ENCODE measurements around the gene STAT2. TPM values are rescaled to one million over a fixed set of nuclear protein-coding genes. Genes with fewer than 3 reads are reported as not detected.
A peak's percentile ranks its signal among the peaks of the same experiment; 100 is the strongest.

STAT2 gene
- total and polyA plus RNA-seq, 2 of the 13 experiments (the other 11 are each of a cell fraction or from before 2014, with no cell fraction given) = 43.5 to 84.6 TPM

GRCh38 chr12:56333679-56334489, 26.0 kb downstream of the STAT2 start, which contains the start of gene PAN2 (continued):
- TF ChIP-seq ZNF687 (CRISPR knock-in tag; IDR thresholded peaks at IDR 0.05) = peak; percentile 89
- 0 out of 2 replicates have a peak, but pooled peaks have one; percentile 45 for TF ChIP-seq HDAC1 (CRISPR knock-in tag; IDR thresholded peaks at IDR 0.05)
- 0 out of 2 replicates have a peak, but pooled peaks have one; percentile 54 for TF ChIP-seq ZNF737 (CRISPR knock-in tag; IDR thresholded peaks at IDR 0.05; ENCODE audit: borderline replicate concordance)
- TF ChIP-seq, protein P1, sequence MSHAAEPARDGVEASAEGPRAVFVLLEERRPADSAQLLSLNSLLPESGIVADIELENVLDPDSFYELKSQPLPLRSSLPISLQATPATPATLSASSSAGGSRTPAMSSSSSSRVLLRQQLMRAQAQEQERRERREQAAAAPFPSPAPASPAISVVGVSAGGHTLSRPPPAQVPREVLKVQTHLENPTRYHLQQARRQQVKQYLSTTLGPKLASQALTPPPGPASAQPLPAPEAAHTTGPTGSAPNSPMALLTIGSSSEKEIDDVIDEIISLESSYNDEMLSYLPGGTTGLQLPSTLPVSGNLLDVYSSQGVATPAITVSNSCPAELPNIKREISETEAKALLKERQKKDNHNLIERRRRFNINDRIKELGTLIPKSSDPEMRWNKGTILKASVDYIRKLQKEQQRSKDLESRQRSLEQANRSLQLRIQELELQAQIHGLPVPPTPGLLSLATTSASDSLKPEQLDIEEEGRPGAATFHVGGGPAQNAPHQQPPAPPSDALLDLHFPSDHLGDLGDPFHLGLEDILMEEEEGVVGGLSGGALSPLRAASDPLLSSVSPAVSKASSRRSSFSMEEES (CRISPR knock-in tag; IDR thresholded peaks at IDR 0.05) = 0 out of 2 replicates have a peak, but pooled peaks have one; percentile 23
- TF ChIP-seq ZSCAN31 (CRISPR knock-in tag; IDR thresholded peaks at IDR 0.05; ENCODE audit: low read depth) = 0 out of 2 replicates have a peak, but pooled peaks have one; percentile 33
- TF ChIP-seq TBX2 (CRISPR knock-in tag; IDR thresholded peaks at IDR 0.05; ENCODE audit: borderline replicate concordance) = peak; percentile 78
- no peak for TF ChIP-seq SAFB2 (CRISPR knock-in tag; IDR thresholded peaks at IDR 0.05; ENCODE audit: borderline replicate concordance, low read depth)
- peak; percentile 12; the same call in 1 of the 2 replicates for TF ChIP-seq SATB2 (CRISPR knock-in tag; IDR thresholded peaks at IDR 0.05)
- TF ChIP-seq KDM1A (CRISPR knock-in tag; IDR thresholded peaks at IDR 0.05) = no peak
- TF ChIP-seq CENPX (CRISPR knock-in tag; IDR thresholded peaks at IDR 0.05) = no peak
- TF ChIP-seq ELF3 (CRISPR knock-in tag; IDR thresholded peaks at IDR 0.05) = peak; percentile 30; the same call in 1 of the 2 replicates
- TF ChIP-seq, protein P2, sequence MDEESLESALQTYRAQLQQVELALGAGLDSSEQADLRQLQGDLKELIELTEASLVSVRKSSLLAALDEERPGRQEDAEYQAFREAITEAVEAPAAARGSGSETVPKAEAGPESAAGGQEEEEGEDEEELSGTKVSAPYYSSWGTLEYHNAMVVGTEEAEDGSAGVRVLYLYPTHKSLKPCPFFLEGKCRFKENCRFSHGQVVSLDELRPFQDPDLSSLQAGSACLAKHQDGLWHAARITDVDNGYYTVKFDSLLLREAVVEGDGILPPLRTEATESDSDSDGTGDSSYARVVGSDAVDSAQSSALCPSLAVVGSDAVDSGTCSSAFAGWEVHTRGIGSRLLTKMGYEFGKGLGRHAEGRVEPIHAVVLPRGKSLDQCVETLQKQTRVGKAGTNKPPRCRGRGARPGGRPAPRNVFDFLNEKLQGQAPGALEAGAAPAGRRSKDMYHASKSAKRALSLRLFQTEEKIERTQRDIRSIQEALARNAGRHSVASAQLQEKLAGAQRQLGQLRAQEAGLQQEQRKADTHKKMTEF (CRISPR knock-in tag; IDR thresholded peaks at IDR 0.05) = peak; percentile 82
- peak; percentile 85 for TF ChIP-seq GMEB2 (CRISPR knock-in tag; IDR thresholded peaks at IDR 0.05; ENCODE audit: low read depth)
- TF ChIP-seq FOXK1 (CRISPR knock-in tag; IDR thresholded peaks at IDR 0.05; ENCODE audit: borderline replicate concordance, low read depth) = peak; percentile 23; the same call in 1 of the 2 replicates
- TF ChIP-seq ETV5 (CRISPR knock-in tag; IDR thresholded peaks at IDR 0.05; ENCODE audit: borderline replicate concordance) = peak; percentile 72; the same call in 1 of the 2 replicates
- TF ChIP-seq HMGXB4 (CRISPR knock-in tag; IDR thresholded peaks at IDR 0.05; ENCODE audit: borderline replicate concordance in 1 of 2, low read depth in 1 of 2) = peak; percentile 54 to 56; a peak in 3 of 4 replicates
- TF ChIP-seq TEAD2 (CRISPR knock-in tag; IDR thresholded peaks at IDR 0.05) = no peak
